ENCODE measurements around the gene ST6GAL2.

Gene ST6GAL2, protein sequence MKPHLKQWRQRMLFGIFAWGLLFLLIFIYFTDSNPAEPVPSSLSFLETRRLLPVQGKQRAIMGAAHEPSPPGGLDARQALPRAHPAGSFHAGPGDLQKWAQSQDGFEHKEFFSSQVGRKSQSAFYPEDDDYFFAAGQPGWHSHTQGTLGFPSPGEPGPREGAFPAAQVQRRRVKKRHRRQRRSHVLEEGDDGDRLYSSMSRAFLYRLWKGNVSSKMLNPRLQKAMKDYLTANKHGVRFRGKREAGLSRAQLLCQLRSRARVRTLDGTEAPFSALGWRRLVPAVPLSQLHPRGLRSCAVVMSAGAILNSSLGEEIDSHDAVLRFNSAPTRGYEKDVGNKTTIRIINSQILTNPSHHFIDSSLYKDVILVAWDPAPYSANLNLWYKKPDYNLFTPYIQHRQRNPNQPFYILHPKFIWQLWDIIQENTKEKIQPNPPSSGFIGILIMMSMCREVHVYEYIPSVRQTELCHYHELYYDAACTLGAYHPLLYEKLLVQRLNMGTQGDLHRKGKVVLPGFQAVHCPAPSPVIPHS

DNA sequence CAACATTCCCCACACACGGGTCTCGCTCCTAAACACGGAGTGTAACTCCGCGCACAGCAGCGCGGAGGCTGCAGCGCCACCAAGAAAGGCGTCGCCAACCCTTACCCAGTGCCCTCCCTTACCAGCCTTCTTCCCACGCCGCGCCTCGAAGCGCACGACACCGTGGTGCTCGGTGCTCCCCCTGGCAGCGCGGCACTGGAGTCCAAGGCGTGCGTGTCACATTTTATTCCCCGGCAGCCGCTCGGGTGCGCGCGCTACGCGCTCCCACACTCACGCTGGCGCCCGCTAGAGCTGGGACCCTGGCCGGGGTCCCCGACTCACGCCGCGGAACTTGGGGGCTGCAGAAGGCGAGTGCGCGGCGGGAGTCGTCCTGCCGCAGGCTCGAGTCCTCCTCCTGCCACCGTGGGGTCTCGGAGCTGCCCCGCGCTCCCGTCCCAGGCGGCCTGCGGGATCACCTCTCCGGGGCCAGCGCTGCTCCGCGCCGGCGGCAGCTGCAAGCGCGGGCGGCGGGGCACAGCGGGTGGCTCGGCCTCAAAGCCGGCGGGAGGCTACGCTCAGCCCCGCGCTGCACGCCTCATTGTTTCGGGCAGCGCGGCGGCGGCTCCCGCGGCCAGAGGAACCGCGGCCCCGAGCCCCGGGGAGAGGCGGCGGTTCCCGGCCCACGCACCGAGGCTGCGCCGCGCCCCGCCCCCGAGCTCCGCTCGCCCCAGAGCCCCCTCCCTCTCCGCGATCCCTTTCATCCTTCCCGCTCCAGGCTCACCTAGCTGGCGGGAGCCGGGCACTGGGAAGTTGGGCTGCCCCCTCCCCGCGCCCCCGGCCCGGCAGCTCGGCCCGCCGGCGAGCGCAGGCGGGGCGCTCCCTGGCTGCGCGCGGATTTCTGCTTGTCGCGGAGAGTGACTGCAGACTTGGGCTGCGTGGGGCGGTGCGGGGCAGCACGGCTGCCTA lies at the start of gene ST6GAL2:
ST6GAL2 (minus strand) TSS at position 197 of the 945 bp plus-strand sequence. CDS start 42,190 bp downstream, outside the sequence.
- DNase-seq (ENCODE audit: low read depth), result no peak

DNA sequence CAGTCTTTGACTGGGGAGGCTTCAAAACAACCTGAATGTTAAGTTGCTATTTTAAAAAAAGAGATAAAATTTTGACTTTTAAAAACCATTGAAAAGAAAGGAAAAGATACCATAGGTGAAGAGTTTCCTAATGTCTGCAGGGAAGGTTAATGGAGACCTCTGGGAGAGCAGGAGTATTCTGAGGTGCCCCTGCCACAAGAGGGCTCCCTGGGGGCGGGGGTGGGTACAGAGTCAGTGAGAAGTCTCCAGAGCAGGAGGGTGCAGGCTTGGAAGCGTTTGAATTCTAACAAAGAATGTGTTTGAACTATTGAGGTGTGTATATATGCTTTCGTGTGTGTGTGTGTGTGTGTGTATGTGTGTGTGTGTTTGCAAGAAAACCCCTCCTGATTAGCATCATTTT lies 46.7 kb upstream of the ST6GAL2 start:
- DNase-seq (ENCODE audit: low read depth), result no peak

DNA sequence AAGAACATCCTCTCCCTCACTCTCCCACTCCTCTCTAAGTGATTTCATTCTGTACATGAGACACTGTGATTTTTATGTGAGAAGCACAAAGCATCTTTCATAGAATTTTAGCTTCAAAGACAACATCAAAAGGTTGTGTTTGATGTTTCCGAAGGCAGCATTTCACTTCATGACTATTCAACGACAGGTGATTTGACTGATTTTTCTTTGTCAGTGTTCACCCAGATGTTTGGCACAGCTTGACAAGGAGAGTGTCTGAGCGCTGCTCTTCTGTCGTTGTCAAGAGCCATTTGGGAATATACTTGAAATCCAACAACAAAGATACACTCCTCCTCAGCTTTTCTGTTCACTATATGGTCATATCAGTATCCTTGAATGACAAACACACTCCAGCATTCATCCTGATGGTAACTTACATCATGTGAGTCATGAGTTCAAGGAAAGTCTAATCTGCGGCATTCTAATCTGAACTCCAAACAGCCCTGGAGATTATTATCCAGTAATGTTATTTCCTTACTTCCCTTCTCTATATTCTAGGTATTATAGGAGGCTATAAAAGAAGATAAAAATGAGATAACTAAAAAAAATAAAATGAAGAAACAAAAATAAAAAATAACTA lies 45.9 kb upstream of the ST6GAL2 start:
- DNase-seq (ENCODE audit: low read depth), result no peak

DNA sequence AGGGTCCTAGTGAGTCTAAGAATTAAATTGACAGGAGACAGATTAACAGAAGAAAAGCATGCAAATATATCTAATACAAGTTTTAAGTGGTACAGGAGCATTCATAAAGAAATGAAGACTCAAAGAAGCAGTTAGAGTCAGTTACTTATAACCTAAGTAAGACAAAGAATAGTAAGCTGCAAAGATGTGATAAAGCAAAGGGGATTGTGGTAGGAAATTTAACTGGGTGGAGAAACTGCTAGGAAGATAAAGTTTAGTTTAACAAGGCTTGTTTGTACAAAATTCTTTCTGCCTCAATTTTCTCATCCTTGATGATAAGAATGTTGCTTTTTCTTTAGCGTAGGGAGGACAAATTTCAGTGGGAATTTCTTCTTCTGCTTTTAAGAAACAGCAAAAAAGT lies 35.5 kb upstream of the ST6GAL2 start:
- no peak for DNase-seq (ENCODE audit: low read depth)

DNA sequence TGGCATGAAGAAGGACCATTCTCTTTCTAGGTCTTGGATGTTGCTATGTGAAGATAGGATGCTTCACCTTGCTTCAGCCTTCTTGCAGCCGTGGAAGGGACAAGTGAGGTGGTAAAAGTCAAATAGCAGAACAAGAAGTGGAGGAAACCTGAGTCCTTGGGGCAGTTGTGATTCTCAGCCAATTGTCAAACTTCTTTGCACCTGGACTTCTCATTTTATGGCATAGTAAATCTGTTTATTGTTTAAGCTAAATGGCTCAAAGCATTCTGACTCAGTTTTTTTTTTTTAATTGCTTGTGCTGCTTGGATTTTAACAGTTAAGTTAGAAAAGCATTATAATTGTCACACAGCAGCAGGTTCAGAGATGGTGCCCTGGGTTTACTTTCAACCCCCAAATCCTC lies 33.0 kb upstream of the ST6GAL2 start:
- no peak for DNase-seq (ENCODE audit: low read depth)

DNA sequence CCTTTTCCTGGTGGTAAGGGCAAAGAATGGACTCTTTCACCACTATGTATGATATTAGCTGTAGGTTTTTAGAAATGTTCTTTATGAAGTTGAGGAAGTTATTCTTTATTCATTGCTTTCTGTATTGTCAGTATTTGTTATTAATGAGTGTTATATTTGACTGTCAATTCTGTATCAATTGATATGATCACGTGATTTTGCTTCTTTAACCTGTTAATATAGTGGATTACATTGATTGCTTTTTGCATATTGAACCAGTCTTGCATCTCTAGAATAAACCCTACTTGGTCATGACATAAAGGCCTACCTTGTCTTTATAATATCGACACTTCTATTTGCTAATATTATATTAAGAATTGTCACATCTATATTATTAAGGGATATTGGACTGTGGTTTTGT lies 18.3 kb upstream of the ST6GAL2 start:
- no peak for DNase-seq (ENCODE audit: low read depth)

DNA sequence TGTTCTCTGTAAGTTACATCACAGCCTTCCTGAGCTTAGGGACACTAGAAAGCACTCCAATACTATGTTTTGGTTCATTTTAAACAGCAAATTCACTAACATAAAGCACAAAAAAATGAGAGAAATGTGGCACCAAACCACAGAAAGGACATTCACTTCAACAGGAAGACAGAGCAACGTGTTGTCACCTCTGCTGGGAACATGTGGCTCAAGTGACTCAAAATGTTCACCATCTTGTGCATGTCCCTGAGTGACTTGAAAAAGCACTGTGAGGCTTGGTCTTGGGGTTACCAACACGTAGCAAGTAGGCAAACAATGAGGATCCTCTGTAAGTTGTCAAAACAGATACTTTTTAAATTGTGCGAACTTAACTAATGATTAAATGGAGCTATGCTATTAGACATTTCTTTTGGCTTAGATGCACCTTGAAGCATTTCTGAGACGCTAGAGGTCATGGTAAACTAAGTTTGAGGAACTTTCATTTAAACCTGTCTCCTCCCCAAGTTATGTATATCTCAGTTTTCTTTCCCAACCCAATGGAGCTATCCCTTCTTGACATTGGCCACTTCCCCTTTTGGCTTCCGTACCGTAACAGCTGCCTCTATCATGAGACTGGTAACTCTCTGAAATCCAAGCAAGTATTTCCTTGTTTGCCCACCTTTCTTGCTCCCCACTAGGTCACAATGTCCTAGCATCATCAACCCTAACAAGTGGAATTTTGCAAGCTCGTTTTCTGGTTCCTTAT lies 14.0 kb upstream of the ST6GAL2 start:
- no peak for DNase-seq (ENCODE audit: low read depth)

DNA sequence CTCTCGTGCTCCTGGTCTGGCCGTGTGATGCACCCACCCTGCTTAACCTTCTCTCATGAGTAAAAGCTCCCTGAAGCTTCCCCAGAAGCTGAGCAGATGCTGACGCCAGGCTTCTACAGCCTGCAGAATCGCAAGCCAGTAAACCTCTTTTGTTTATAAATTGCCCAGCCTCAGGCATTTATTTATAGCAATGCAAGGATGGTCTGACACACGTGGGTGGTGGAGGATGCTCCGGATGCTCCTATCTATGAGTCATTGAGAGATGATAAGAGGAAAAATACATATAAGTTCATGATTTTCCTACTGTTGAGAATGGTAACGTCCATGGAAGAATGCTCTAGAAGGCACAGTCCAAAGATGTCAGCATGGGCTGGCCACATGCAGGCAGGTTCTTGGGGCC lies 8.6 kb upstream of the ST6GAL2 start:
- no peak for DNase-seq (ENCODE audit: low read depth)

DNA sequence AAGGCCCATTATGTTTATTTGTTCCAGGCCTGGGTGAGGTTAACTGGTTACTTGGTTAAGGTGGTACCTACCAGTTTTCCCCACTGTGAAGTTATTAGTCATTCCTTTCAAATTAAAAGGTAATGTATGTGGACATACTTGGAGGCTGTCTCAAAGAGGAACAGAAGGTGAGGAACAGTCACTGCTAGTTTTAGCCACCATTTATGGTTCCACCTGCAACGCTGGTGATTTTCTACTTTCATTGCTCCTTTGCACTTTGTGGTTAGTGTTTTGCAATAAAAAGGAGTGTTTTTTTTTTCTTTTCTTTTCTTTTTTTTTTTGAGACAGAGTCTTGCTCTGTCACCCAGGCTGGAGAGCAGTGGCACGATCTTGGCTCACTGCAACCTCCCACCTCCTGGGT lies 6.1 kb upstream of the ST6GAL2 start:
- DNase-seq (ENCODE audit: low read depth), result no peak

DNA sequence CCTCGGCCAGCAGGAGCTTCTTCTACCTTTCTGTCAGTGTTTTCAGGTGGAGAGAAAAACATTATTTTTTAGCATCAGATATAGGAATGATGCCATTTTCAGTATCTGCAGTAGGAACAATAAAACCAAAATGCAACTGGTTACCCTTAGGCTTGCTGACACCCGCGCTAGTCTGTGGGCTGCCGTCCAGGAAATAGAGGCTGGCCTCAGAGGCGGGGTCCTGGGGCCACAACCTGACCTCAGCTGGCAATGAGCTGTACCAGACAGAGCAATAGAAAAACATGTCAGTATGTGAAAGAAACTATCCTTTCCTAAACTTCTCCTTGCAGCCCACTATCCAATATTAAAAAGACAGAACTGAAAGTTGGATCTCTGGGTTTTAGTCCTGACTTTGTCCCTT lies 4.6 kb upstream of the ST6GAL2 start:
- no peak for DNase-seq (ENCODE audit: low read depth)

DNA sequence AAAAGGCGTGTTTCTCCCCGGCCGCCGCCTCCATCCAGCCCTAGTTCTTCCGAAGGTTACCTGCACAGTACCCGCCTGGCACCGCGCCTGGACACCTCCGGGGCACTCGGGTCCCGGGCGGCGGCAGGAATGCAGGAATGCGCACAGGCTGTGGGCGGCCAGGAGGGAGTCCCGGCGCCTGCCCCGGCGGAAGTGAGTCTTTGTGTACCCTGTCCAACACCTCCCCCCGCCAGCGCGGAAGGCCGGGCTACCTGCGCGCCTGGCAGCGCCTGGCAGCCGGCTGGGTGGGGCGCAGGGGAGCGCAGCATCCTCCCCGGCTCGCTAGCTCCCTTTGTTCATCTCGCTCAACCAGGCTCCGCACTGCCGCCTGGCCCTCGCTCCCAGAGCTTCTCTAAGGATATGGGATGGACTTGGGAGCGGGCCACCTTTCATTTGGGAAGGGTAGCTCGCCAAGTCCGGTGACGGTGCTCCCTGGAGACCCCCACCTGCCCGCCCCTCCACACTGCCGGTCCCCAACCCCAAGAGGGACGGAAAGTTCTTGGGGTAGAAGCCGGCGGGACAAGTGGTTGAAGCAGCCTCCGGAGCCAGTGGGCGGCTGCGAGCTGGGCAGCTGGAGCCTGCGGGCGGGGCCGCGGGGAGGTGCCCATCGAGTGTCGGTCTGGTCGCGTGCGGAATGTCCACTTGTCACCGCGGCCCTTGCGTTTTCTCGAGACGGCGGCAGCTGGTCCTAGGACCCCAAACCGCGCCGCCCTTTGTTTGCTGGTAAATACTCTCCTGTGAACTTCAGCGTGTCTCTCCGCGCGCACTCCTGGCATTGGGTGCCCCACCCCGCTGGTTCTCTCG lies 1.2 kb upstream of the ST6GAL2 start:
- no peak for DNase-seq (ENCODE audit: low read depth)

DNA sequence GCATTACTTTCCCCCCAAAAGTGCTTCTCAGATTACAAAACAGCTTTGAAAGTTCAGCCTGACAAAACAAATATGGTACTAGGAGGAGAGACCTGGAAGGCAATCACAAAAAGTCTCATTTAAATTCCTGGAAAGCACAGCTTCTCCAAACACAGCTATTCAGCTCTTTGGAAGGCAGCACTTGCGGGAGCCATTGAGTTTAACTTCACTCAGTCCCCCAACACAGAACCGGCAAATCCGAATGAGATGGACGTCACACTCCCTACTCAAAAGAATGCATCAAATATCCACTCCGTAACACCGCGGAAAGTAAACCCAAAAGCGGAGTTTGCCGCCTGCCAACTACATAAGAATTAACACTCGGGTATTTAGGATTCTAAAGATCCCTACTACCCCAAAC lies 638 bp downstream of the ST6GAL2 start:
- no peak for DNase-seq (ENCODE audit: low read depth)

DNA sequence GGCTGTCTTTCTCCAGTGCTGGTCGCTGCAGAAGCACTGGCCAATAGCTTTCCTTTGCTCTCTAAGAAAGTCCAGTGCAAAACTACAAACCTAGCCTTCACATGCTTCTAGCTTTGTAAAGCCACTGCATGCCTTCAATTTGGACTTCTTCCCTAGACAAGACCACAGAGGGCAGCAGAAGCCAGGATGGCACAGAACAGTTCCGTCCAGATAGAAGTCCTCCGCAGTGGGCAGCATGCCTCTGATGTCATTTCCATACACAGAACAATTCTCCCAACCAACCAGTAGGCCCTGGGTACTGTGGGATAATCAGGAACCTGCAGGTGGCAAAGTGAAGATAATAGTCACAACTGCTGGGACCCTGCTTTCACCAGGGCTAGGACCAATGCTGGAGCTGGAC lies 3.3 kb downstream of the ST6GAL2 start:
- DNase-seq (ENCODE audit: low read depth), result no peak

DNA sequence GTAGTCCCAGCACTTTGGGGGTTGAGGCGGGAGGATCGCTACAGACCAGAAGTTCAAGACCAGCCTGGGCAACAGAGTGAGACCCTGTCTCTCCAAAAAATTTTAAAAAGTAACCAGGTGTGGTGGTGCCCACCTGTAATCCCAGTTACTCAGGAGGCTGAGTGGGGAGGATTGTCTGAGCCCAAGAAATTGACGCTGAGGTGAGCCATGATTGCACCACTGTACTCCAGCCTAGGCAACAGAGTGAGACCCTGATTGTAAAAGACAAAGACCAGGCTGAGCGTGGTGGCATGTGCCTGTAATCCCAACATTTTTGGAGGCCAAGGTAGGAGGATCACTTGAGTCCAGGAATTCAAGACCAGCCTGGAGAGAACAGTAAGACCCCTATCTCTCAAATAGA lies 7.8 kb downstream of the ST6GAL2 start:
- DNase-seq (ENCODE audit: low read depth), result no peak

DNA sequence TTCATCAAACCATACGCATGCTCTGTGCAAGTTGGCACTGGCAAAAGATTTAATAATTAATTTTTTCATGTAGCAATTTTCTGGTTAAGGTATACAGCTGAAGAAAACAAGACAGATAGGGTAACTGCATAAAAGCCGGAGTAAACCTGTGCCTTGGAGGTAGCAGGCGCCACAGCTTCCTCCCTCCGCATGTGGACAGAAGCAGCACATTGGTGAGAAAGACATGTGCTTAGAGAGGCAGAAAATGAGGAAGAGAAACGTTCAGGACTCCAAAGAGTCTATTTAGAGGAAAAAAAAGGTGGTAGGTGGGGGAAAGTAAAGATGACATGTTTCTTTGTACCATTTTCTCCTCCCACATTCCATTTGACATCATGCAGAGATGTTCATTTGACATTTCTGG lies 9.3 kb downstream of the ST6GAL2 start:
- DNase-seq (ENCODE audit: low read depth), result no peak

DNA sequence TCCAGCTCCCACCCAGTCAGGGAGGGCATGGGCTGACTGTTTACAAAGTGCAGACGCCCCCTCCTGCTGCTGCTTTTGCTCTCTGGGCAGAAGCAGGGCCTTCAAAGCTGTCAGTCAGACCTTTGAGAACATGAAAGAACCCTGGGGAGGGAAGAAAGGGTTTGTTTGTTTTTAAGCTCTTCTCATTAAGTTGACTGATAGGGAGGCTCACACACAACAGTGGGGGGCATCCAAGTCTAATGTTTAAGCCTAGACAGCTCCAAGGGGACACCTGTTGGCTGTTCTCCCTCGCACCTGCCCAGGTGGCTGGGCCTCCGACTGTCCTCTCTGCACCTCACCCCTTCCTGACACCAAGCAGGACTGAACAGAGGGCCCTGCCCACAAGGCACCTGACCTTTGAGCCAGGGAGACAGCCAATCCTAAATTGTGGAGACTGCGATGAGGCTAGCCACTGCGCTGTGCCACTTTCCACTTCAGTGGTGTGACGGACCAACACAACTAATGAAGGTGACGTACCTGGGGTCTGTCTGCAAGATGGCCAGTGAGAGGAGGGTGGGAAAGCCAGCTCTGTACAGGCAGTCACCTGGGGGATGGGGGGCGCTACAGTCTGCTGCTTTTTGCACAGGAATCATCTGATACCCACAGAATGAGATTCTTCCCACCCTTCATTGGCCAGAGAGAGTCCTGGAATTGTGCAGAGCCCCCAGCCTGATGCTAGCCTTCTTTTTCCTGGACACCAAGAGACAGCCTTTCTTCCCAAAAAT lies 16.3 kb downstream of the ST6GAL2 start:
- DNase-seq (ENCODE audit: low read depth), result no peak

DNA sequence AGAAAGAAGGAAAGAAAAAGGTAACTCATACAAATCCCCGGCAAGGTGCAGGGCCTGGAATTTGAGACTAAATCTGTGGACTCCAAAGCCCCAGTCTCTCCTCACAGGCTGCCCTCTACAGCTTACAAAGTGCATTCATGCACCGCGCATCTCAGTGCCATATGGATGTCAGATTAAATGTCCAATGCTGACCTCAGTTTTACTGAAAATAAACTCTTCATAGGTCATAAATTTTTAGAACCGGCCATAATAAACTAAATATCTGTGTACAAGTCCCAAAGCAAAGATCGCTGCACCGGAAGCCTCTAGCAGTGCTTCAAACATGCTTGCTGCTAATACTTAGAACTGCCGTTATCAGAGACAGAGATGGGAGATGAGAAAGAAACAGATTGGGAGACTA lies 17.7 kb downstream of the ST6GAL2 start:
- no peak for DNase-seq (ENCODE audit: low read depth)

DNA sequence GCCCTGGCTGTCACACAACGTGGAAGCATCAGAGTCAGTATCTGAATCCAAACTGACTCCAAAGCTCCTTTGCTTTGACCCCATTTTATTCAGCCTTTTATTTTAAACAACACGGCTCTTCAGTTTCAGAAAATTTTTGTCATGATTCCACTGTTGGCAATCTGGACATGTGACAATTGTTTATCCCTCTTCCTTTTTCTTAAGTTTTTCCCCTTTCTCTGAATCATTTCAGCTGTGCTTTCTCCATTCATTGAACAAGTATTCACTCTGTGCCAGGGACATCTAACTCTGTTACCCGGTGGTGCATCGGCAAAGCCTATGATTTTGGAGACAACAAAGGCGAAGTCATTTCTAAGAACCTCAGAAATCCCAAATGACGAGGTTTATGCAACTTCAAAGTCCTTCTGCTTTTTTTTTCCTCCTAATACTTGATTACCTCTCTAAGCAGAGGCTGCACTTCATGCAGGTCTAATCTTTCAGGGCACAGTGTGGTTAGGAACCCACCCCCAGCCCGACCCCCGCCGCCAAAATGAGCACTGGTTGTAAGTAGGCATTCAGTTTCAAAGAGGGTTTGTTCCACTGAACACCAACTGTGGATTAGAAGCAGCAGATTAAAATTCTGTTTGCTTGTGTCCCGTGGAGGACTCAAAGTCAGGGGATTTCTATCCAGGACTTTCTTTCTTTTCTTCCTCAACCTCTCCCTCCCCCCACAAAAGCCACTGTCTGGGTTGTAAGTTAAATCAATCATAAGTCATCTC lies 18.6 kb downstream of the ST6GAL2 start:
- DNase-seq (ENCODE audit: low read depth), result no peak

DNA sequence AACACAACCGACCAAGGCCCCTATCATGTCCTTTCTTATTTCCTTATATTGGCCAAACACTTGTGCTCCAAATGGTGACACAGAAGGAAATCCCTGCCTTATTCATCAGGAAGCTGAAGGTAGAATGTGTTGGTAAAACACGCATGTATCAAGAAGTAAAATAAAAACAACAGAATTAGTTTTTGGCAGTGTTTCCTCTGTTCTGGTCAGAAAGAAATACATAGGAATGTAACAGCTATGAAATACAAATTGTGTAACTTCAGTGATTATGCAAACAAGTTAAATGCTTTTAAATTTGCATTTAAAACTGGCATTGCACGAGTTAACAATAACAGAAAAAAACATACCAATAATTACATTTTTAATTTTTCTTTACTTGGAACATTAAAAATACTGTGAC lies 19.3 kb downstream of the ST6GAL2 start:
- DNase-seq (ENCODE audit: low read depth), result peak; percentile 9

Measured in fibroblast of gingiva (primary cell).